Mesothelial cell of epicardium (in vitro differentiated cells): ENCODE measurements around the gene LRRC3. TPM values are rescaled to one million over a fixed set of nuclear protein-coding genes. Genes with fewer than 3 reads are reported as not detected.
"Not testable (repeated sequence)": the region's sequence is repeated elsewhere in the genome, so short reads cannot be mapped to it uniquely, and the experiment has no call there.

Source experiments
- DNase-seq, 2 experiments: peaks; one replicate each; pipeline ENCODE4 v3.0.0; 2021; ENCODE audit warnings: low spot score in 2 of 2; ENCODE audit not compliant: unreplicated experiment in 2 of 2
- H3K27ac Mint-ChIP-seq: 2 replicates; pipeline ENCODE4 v1.8.0; 2021; ENCODE audit warnings: mixed read lengths
- H3K27me3 Mint-ChIP-seq: 2 replicates; pipeline ENCODE4 v1.8.0; 2021; ENCODE audit warnings: low read depth, mixed read lengths
- H3K36me3 Mint-ChIP-seq: 2 replicates; pipeline ENCODE4 v1.8.0; 2021; ENCODE audit warnings: mixed read lengths
- H3K4me1 Mint-ChIP-seq: 2 replicates; pipeline ENCODE4 v1.8.0; 2021; ENCODE audit warnings: mixed read lengths
- H3K4me3 Mint-ChIP-seq: 2 replicates; pipeline ENCODE4 v1.8.0; 2021; ENCODE audit warnings: mild to moderate bottlenecking, moderate library complexity, mixed read lengths
- H3K9me3 Mint-ChIP-seq: 2 replicates; pipeline ENCODE4 v1.8.0; 2021; ENCODE audit warnings: mixed read lengths
- CTCF ChIP-seq: fragments of 200-600 bp; sonication (generic); IDR thresholded peaks from one replicate; pipeline ENCODE4 v1.5.0; 2021; ENCODE audit warnings: antibody characterized with exemption; ENCODE audit not compliant: unreplicated experiment
- total RNA-seq: library from RNA; stranded (reverse); gene quantifications from 3 replicates; pipeline ENCODE4 v1.2.1, GENCODE V29; 2021

The LRRC3 gene
- total RNA-seq, 1 donor from 2014 or later, result 11.8 TPM

- TF ChIP-seq CTCF, result no peak
- H3K4me3 Mint-ChIP-seq, result no peak overlapping the region
Observed at GRCh38 chr21:44478124-44478800, 23.0 kb downstream of the LRRC3 start.

DNA sequence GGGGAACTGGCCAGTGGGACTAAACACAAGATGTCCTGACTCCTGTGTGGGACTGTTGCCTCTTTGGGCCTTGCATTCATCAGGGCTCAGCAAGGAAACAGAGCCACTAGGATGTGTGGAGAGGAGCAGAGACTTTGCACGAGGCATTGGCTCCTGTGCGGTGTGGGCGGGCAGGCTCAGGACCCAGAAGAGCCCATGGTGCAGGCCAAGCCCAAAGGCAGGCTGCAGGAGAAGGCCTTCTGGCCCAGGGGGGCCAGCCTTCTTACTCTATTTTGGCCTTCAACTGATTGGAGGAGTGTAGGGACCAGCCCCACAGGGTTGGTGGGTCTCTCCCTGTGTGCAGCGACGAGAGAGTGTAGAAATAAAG, 23.5 kb downstream of the LRRC3 start:
- DNase-seq, result no peak
- Mint-ChIP-seq H3K4me1 (no peaks in the 10 kb centered on the region), H3K4me3 (no peak overlapping the region), H3K27ac (no peak overlapping the region), H3K27me3 (no peaks in the 10 kb centered on the region), H3K36me3 (no peaks in the 10 kb centered on the region), H3K9me3 (no peaks in the 10 kb centered on the region)
- TF ChIP-seq CTCF, result no peak

More at GRCh38 chr21:44478124-44478800, 23.0 kb downstream of the LRRC3 start:
- Mint-ChIP-seq H3K9me3 (no peaks in the 10 kb centered on the region), H3K27me3 (no peaks in the 10 kb centered on the region), H3K36me3 (no peaks in the 10 kb centered on the region), H3K27ac (no peak overlapping the region), H3K4me1 (no peaks in the 10 kb centered on the region)
- no peak for DNase-seq

GRCh38 chr21:44479556-44480199, 24.4 kb downstream of the LRRC3 start:
- H3K36me3 Mint-ChIP-seq, H3K9me3 Mint-ChIP-seq, H3K4me3 Mint-ChIP-seq, H3K27me3 Mint-ChIP-seq, DNase-seq, H3K4me1 Mint-ChIP-seq, H3K27ac Mint-ChIP-seq: not testable (repeated sequence)
- peak; percentile 29 for TF ChIP-seq CTCF

- Mint-ChIP-seq H3K27me3 (no peaks in the 10 kb centered on the region), H3K4me3 (no peak overlapping the region), H3K27ac (no peak overlapping the region), H3K4me1 (peaks cover 1% of the 10 kb centered on the region), H3K9me3 (no peaks in the 10 kb centered on the region), H3K36me3 (no peaks in the 10 kb centered on the region)
- no peak for DNase-seq
- TF ChIP-seq CTCF, result no peak
Observed at GRCh38 chr21:44480200-44481053, 25.1 kb downstream of the LRRC3 start.

DNA sequence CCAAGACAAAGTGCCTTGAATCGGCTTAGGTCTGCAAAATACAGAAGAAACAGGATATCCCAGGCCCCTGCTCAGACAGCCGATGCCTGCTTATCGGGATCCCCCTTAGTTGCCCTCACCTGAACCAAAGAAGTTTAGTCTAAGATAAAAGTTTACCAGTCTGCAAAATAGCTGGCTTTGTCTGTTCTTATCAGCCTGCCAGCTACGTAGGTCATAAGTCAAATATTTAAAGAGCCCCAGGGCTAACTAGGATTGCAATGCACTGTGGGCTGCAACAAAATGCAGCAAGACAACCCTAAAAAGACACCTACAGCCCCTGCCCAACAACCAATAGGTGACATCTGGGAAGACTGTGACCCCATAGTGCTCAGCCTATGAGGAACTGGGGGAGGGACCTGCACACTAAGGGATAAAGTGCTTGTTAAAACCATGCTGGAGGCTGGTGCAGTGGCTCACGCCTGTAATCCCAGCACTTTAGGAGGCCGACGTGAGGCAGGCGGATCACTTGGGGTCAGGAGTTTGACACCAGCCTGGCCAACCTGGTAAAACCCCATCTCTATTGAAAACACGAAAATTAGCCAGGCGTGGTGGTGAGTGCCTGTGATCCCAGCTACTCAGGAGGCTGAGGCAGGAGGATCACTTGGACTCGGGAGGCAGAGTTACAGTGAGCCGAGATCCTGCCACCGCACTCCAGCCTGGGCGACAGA, 27.4 kb downstream of the LRRC3 start:
- Mint-ChIP-seq H3K9me3 (peaks cover 4% of the 10 kb centered on the region), H3K4me3 (no peak overlapping the region), H3K4me1 (peaks cover 4% of the 10 kb centered on the region), H3K36me3 (peaks cover under 1% of the 10 kb centered on the region), H3K27ac (no peak overlapping the region), H3K27me3 (no peaks in the 10 kb centered on the region)
- no peak for TF ChIP-seq CTCF
- DNase-seq, result no peak
